Thyroid gland (tissue), 4 donors: Measurements from ENCODE around the gene C19orf25. TPM values are rescaled to one million over a fixed set of nuclear protein-coding genes. Genes with fewer than 3 reads are reported as not detected.

ENCODE experiments used
- DNase-seq, 2 donors: peaks; one replicate each; pipeline ENCODE4 v3.0.0-alpha.2; 2019
- H3K27ac ChIP-seq, 3 donors: fragments of 200-600 bp; sonication (generic); 1 replicate in 2 of 3; 2 replicates in 1 of 3; pipeline ENCODE4 v1.5.1; 2016 to 2019; ENCODE audit warnings: mild to moderate bottlenecking in 1 of 3, moderate library complexity in 1 of 3
- H3K27me3 ChIP-seq: fragments of 200-600 bp; sonication (generic); one replicate; pipeline ENCODE4 v1.5.1; 2019
- H3K36me3 ChIP-seq, 2 donors: fragments of 200-600 bp; sonication (generic); one replicate each; pipeline ENCODE4 v1.5.1; 2016 to 2019
- H3K4me1 ChIP-seq, 2 donors: fragments of 200-600 bp; sonication (generic); one replicate each; pipeline ENCODE4 v1.5.1; 2017 to 2019
- H3K4me3 ChIP-seq, 3 donors: fragments of 200-600 bp; sonication (generic); replicated peaks in 1 of 3; 1 replicate in 2 of 3; 2 replicates in 1 of 3; pipeline ENCODE4 v1.5.1; 2016; ENCODE audit warnings: mild to moderate bottlenecking in 1 of 3
- H3K9me3 ChIP-seq: fragments of 200-600 bp; sonication (generic); one replicate; pipeline ENCODE4 v1.5.1; 2017
- CTCF ChIP-seq, 6 experiments: fragments of 200-600 bp in 3 of 6; fragments of 450-650 bp in 3 of 6; sonication (generic) in 3 of 6; IDR thresholded peaks; one replicate each; pipeline ENCODE4 v1.5.1; 2016 to 2019; ENCODE audit warnings: antibody characterized with exemption in 6 of 6, mild to moderate bottlenecking in 2 of 6, inconsistent platforms in 1 of 6, moderate library complexity in 1 of 6
- POLR2A ChIP-seq, 2 donors: fragments of 450-650 bp; IDR thresholded peaks; one replicate each; pipeline ENCODE4 v1.6.1; 2017; ENCODE audit warnings: antibody characterized with exemption in 2 of 2, mild to moderate bottlenecking in 2 of 2, moderate library complexity in 1 of 2
- WGBS, 2 donors: methylation state at CpG; one replicate each; pipeline ENCODE4 v1.1.5; 2017; 5-methylcytosine and 5-hydroxymethylcytosine counted together
- intact Hi-C: fragments of 100-400 bp; cut with DNase I; formaldehyde crosslinking; loops from one replicate; pipeline ENCODE4 v1.15.1; 2023
- total RNA-seq, 4 donors: library from RNA; depleted of rRNA; stranded (reverse); fragments of >200 nt; gene quantifications; one replicate each; pipeline ENCODE4 v1.2.3, GENCODE V29; 2016

Gene C19orf25
- total RNA-seq, 4 donors from 2014 or later = 47.0 to 64.9 (median 56.5) TPM

DNA sequence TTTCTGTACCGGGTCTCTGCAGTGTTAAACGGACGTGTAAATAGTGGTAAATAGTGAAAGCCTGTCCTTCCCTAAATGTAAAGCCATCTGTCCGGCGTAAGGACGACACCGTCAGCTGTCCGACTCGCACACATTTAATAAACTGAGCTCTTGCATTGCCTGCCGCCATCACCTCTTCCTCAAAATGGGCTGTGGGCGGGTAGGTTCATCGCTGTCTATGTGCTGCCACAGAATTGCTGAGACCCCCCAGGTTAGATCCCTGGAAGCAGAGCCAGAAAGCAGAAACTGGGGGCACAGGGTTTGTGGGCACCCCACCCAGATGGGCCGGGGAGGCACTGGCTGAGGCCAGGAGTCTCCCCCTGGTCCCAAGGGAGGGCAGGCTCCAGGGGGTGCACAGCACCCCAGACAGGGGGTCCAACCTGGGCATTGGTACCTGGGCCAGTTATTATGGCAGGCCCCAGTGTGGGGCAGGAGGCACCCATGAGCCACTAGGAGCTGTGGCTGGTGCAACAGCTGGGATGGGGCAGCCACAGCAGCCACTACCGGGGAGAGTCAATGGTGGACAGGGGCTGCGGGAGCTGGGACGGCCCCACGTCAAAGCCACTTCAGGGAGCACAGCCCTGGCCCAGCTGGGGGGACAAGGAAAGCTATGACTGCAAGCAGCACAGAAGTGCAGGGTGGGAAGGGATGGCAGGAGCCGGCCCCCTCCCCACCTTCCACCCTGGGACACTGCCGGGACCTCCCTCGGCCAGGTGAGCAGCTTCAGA, 5.7 kb downstream of the C19orf25 start:
- no peak overlapping the region for H3K27ac ChIP-seq
- no peaks in the 10 kb centered on the region for H3K9me3 ChIP-seq
- intact Hi-C loops = no loop called here
- H3K4me3 ChIP-seq = no peak overlapping the region
- no peak for TF ChIP-seq CTCF (IDR thresholded peaks at IDR 0.05)
- TF ChIP-seq POLR2A (IDR thresholded peaks at IDR 0.05) = no peak
- DNase-seq = no peak
- peaks cover 27 to 42% of the 10 kb centered on the region in 2 donors for H3K4me1 ChIP-seq
- no peaks in the 10 kb centered on the region for H3K36me3 ChIP-seq
- peaks cover 33% of the 10 kb centered on the region for H3K27me3 ChIP-seq
- 66 to 67% methylated on average over 15 to 16 of the region's 20 CpGs for WGBS, 2 donors

- no peaks in the 10 kb centered on the region for H3K9me3 ChIP-seq
- H3K27ac ChIP-seq = no peak overlapping the region
- H3K4me3 ChIP-seq = no peak overlapping the region
- WGBS, 2 donors = 53 to 65% methylated on average over 14 to 34 of the region's 44 CpGs
- TF ChIP-seq POLR2A (IDR thresholded peaks at IDR 0.05) (no peak), CTCF (IDR thresholded peaks at IDR 0.05) (no peak)
- DNase-seq = no peak
- H3K27me3 ChIP-seq = peaks cover 42% of the 10 kb centered on the region
- intact Hi-C loops = no loop called here
- peaks cover 25 to 43% of the 10 kb centered on the region in 2 donors for H3K4me1 ChIP-seq
- H3K36me3 ChIP-seq = no peaks in the 10 kb centered on the region
These were observed 6.6 kb downstream of the C19orf25 start for GRCh38 chr19:1472231-1473084.

- no peak overlapping the region for H3K4me3 ChIP-seq
- TF ChIP-seq CTCF (IDR thresholded peaks at IDR 0.05) (no peak), POLR2A (IDR thresholded peaks at IDR 0.05) (no peak)
- H3K27ac ChIP-seq = no peak overlapping the region
- H3K36me3 ChIP-seq = no peaks in the 10 kb centered on the region
- H3K4me1 ChIP-seq = peaks cover 25 to 51% of the 10 kb centered on the region in 2 donors
- peaks cover 48% of the 10 kb centered on the region for H3K27me3 ChIP-seq
- intact Hi-C loops = no loop called here
- H3K9me3 ChIP-seq = no peaks in the 10 kb centered on the region
- DNase-seq = no peak
- 17 to 20% methylated on average over 15 to 24 of the region's 24 CpGs for WGBS, 2 donors
These were observed 7.4 kb downstream of the C19orf25 start for GRCh38 chr19:1471515-1472160.

- Histone ChIP-seq H3K4me3 (peak overlapping the region in 1 of 3 donors; percentile 31), H3K27me3 (peaks cover 54% of the 10 kb centered on the region), H3K36me3 (no peaks in the 10 kb centered on the region), H3K9me3 (no peaks in the 10 kb centered on the region), H3K27ac (no peak overlapping the region), H3K4me1 (peaks cover 25 to 55% of the 10 kb centered on the region in 2 donors)
- intact Hi-C loops = no loop called here
- WGBS, 2 donors = 5 to 12% methylated on average over 10 to 18 of the region's 28 CpGs
- TF ChIP-seq CTCF (IDR thresholded peaks at IDR 0.05) = no peak
- no peak for TF ChIP-seq POLR2A (IDR thresholded peaks at IDR 0.05)
- DNase-seq = peak in 1 of 2 donors; percentile 14
These were observed 8.0 kb downstream of the C19orf25 start for GRCh38 chr19:1471010-1471514.
